GM12873 (cell line): ENCODE results near the gene ARL8B.

Experiments
- TF ChIP-seq, protein P1 (sequence below): IDR thresholded peaks from 2 replicates; pipeline ENCODE4 v1.5.1; 2012; ENCODE audit warnings: low read depth, mild to moderate bottlenecking, moderate library complexity, low read length, control low read depth; ENCODE audit not compliant: insufficient read depth; ENCODE audit errors: missing control alignments

The ARL8B gene

DNA sequence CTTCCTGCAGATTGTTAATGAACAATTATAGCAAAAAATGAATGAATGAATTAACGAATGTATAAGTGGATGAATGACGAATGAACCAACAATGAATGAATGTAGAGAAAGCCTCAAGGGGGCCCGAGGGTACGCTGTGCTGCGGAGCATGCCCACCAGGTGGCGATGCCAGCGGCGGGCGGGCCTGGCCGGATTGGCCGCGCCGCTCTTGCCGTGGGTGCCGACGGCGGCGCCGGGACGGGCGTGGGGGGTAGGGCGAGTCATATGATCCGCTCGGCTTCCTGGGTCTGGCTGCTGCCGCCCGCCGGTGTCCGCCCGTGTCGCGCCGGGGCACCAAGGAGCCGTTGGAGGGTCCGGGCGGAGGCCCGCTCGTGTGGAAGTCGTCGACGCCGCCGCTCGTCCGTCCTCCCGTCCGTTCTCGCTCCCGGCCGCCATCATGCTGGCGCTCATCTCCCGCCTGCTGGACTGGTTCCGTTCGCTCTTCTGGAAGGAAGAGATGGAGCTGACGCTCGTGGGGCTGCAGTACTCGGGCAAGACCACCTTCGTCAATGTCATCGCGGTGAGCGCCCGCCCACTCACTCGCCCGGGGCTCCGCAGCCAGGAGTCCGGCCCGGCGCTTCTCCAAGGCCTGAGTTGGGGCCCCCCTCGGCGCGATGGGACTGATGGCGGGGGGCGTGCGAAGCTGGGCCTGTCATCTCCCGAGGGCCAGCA is at the start of gene ARL8B:
ARL8B (plus strand) TSS at position 263 of the 711 bp plus-strand sequence; CDS start at position 437, 174 bp downstream.
- TF ChIP-seq, protein P1, sequence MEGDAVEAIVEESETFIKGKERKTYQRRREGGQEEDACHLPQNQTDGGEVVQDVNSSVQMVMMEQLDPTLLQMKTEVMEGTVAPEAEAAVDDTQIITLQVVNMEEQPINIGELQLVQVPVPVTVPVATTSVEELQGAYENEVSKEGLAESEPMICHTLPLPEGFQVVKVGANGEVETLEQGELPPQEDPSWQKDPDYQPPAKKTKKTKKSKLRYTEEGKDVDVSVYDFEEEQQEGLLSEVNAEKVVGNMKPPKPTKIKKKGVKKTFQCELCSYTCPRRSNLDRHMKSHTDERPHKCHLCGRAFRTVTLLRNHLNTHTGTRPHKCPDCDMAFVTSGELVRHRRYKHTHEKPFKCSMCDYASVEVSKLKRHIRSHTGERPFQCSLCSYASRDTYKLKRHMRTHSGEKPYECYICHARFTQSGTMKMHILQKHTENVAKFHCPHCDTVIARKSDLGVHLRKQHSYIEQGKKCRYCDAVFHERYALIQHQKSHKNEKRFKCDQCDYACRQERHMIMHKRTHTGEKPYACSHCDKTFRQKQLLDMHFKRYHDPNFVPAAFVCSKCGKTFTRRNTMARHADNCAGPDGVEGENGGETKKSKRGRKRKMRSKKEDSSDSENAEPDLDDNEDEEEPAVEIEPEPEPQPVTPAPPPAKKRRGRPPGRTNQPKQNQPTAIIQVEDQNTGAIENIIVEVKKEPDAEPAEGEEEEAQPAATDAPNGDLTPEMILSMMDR, result peak; percentile 96

DNA sequence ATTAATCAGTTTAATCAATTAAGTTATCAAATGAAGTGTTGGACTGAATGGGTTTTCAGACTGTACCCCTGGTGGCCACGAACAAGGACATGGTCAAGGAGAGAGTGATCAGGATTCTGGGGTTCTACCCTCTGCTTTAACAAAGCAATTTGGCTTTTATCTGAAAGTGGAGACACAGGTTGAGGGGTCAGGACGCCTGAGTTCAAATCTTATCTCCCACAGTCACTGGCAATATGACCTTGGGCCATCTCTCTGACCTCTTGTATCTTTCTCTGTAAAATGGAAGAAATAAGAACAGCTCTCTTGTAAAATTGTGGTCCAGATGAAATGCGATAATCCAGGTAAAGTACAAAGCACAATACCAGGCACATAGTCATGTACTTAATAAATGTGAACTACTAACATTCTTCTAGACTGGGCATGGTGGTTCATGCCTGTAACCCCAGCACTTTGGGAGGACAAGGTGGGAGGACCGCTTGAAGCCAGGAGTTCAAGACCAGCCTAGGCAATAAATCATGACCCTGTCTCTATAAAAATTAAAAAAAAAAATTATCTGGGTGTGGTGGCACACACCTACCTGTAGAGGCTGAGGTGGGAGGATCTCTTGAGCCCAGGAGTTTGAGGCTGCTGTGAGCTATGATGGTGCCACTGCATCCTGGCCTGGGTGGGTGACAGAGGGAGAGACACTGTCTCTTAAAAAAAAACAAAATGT is 48.6 kb upstream of the ARL8B start:
- TF ChIP-seq, protein P1, result peak; percentile 1

- TF ChIP-seq, protein P1, result no peak
These were observed 43.9 kb upstream of the ARL8B start for GRCh38 chr3:5078151-5078550.

- TF ChIP-seq, protein P1, result no peak
These were observed 42.3 kb upstream of the ARL8B start for GRCh38 chr3:5079761-5080160.

DNA sequence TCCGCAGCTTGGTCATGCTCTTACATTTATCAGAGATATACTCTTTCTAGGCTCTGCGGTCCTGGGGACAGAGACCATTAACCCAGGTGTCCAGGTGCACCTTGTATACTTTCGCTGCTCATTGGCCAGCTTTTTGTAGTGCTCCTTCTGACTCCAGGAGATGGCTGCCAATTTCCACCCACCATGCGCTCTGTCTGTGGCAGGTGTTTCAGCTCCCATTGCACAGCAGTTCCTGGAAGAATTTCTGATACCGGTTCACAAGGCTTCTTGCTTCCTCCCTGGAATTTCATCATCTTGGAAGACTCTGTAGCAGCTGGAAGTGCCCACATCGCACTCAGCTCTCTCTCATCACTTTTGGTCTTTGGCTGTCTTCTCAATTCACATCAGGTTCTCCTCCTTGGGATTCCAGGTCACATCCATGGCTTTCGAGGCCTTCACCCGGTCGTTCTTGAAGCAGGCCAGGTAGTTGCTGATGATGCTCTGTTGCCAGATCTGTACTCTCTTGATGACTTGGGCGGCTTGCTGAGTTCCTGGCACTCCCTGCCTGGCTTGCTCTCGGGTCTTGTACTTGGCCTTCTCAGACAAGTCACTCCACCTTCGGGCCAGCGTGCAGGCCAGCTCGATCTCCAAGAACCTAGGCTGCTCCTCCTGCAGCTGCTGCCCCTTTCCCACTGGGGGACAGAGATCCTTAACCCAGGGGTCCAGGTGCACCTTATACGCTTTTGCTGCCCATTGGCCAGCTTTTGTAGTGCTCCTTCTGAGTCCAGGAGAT is 41.1 kb upstream of the ARL8B start:
- TF ChIP-seq, protein P1, result no peak

DNA sequence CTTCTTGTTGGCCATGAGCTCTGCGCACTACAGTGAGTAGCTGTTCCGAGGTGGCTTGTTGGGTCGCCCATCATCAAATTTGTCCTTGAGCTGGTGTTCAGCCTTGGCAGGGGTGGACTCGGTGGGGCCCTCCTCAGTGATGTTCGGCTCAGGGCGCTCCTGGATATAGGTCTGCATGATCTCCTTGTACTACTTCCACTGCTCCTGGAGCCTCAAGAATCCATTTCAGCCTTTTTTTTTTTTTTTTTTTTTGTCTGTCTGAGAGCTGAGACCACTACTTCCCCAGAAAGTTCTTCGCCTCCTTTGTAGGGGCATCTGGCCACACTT is 39.3 kb upstream of the ARL8B start:
- TF ChIP-seq, protein P1, result no peak

DNA sequence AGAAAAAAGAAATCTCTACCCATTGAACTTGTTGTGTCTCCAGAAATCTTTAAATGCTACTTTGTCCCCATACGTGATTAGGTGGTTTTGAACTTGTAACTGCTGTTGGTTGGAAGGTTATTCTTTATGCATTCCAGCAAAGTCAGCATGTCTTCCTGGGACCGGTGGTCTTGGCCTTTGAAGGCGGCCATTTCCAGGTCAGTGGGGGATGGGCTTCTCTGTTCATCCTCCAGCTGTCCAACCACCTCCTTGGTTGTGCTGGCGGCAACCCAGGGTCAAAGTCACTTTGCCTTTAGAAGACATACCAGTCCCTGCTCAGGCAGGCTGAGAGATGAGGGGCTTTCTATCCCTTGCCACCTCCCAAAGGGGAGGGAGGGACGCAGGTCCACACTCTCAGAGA is 37.9 kb upstream of the ARL8B start:
- TF ChIP-seq, protein P1, result no peak
